ENCODE results near the gene RPF1. TPM values are rescaled to one million over a fixed set of nuclear protein-coding genes. Genes with fewer than 3 reads are reported as not detected.

Gene RPF1
- polyA plus RNA-seq, 2 of the 4 experiments (the other 2 are of a cell fraction) = 28.2 to 49.8 TPM

DNA sequence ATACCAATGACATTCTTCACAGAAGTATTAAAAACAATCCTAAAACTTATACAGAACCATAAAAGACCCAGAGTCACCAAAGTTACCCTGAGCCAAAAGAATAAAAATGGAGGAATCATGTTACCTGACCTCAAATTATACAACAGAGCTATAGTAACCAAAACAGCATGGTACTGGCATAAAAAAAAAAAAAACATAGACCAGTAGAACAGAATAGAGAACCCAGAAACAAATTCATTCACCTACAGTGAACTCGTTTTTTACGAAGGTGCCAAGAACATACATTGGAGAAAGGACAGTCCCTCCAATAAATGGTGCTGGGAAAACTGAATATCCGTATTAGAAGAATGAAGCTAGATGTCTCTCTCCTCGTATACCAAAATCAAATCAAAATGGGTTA, 30.0 kb downstream of the RPF1 start:
- H3K9me3 ChIP-seq = 0 out of 3 replicates have a peak, but pooled peaks cover 4% of the 10 kb centered on the region
- TF ChIP-seq SREBF2 (IDR thresholded peaks at IDR 0.05) (no peak), ZNF302 (CRISPR knock-in tag; IDR thresholded peaks at IDR 0.05) (no peak), POLR2A (IDR thresholded peaks at IDR 0.05; ENCODE audit: low read length) (no peak), HOXB5 (CRISPR knock-in tag; IDR thresholded peaks at IDR 0.05) (no peak), E2F6 (IDR thresholded peaks at IDR 0.05; ENCODE audit: borderline replicate concordance, low read depth) (no peak), MYC (IDR thresholded peaks at IDR 0.05; ENCODE audit: borderline replicate concordance, low read length) (no peak), RCOR1 (IDR thresholded peaks at IDR 0.05; ENCODE audit: low read depth, low read length) (no peak), FOSL2 (IDR thresholded peaks at IDR 0.05) (no peak), FOSL2 (CRISPR knock-in tag; IDR thresholded peaks at IDR 0.05) (no peak), RNF2 (IDR thresholded peaks at IDR 0.05; ENCODE audit: borderline replicate concordance, low read depth) (no peak), FOXS1 (CRISPR knock-in tag; IDR thresholded peaks at IDR 0.05) (no peak), REST (IDR thresholded peaks at IDR 0.05) (no peak), CHD4 (IDR thresholded peaks at IDR 0.05; ENCODE audit: borderline replicate concordance) (no peak), BHLHE40 (IDR thresholded peaks at IDR 0.05; ENCODE audit: low read depth, low read length) (no peak), NFE2L2 (conservative IDR thresholded peaks at IDR 0.05; ENCODE audit: low read length) (no peak), CEBPB (IDR thresholded peaks at IDR 0.05) (no peak), PHF8 (IDR thresholded peaks at IDR 0.05; ENCODE audit: borderline replicate concordance, low read depth) (no peak), NR3C1 (IDR thresholded peaks at IDR 0.05) (no peak)
- no peak for ATAC-seq
- no peak for DNase-seq (ENCODE audit: low read depth in 1 of 2, low spot score in 1 of 2)
- H3K4me2 ChIP-seq = no peak overlapping the region
- H3K27ac ChIP-seq = no peak overlapping the region
- POLR2A ChIA-PET = no interaction called here
- peaks cover 12% of the 10 kb centered on the region; the same call in 1 of the 3 replicates for H3K4me1 ChIP-seq
- no peak overlapping the region for H3K4me3 ChIP-seq
- WGBS (ENCODE audit: missing lambda C conversion rate) = 96% methylated on average over 4 of the region's 4 CpGs
- FAIRE-seq = no peak
- CTCF ChIA-PET = interaction anchor here (1.6 kb wide), 1 partner anchor 112 kb away, joined by 8 read pairs; no protein-coding TSS in a partner anchor

DNA sequence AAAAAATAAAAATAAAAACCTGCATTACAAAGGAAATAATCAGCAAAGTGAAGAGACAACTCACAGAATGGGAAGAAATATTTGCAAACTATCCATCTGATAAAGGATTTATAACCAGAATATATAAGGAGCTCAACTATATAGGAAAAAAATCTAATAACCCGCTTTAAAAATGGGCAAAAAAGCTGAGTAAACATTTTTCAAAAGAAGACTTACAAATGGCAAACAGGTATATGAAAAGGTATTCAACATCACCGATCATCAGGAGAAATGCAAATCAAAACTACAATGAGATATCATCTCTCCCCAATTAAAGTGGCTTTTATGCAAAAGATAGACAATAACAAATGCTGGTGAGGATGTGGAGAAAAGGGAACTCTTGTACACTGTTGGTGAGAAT, 31.1 kb downstream of the RPF1 start:
- Histone ChIP-seq H3K27ac (no peak overlapping the region), H3K4me3 (no peak overlapping the region), H3K4me1 (peaks cover 7% of the 10 kb centered on the region; the same call in 1 of the 3 replicates), H3K4me2 (no peak overlapping the region), H3K9me3 (0 out of 3 replicates have a peak, but pooled peaks cover 4% of the 10 kb centered on the region)
- TF ChIP-seq NR3C1 (IDR thresholded peaks at IDR 0.05) (no peak), FOSB (CRISPR knock-in tag; IDR thresholded peaks at IDR 0.05) (no peak), MAFK (IDR thresholded peaks at IDR 0.05; ENCODE audit: partially characterized antibody) (peak; percentile 65), CHD2 (IDR thresholded peaks at IDR 0.05; ENCODE audit: low read length, partially characterized antibody) (no peak), HOXB5 (CRISPR knock-in tag; IDR thresholded peaks at IDR 0.05) (no peak)
- ChIA-PET POLR2A (no interaction called here), CTCF (no interaction called here)
- DNase-seq (ENCODE audit: low read depth in 1 of 2, low spot score in 1 of 2) (no peak), ATAC-seq (no peak), FAIRE-seq (no peak)
- 88% methylated on average over 2 of the region's 2 CpGs for WGBS (ENCODE audit: missing lambda C conversion rate)

GRCh38 chr1:84510668-84511067, 31.6 kb downstream of the RPF1 start:
- ChIA-PET CTCF (no interaction called here), POLR2A (no interaction called here)
- Histone ChIP-seq H3K4me1 (peaks cover 7% of the 10 kb centered on the region; the same call in 1 of the 3 replicates), H3K4me2 (no peak overlapping the region), H3K4me3 (no peak overlapping the region), H3K27ac (no peak overlapping the region), H3K9me3 (0 out of 3 replicates have a peak, but pooled peaks cover 4% of the 10 kb centered on the region)
- DNase-seq (ENCODE audit: low read depth in 1 of 2, low spot score in 1 of 2) (no peak), FAIRE-seq (no peak), ATAC-seq (no peak)
- TF ChIP-seq MAFK (IDR thresholded peaks at IDR 0.05; ENCODE audit: partially characterized antibody) (no peak), EHF (CRISPR knock-in tag; IDR thresholded peaks at IDR 0.05) (no peak), GATA3 (IDR thresholded peaks at IDR 0.05; ENCODE audit: borderline replicate concordance) (no peak), FOSL2 (IDR thresholded peaks at IDR 0.05) (no peak), FOSL2 (CRISPR knock-in tag; IDR thresholded peaks at IDR 0.05) (no peak)
- TF ChIP-seq, protein P1, sequence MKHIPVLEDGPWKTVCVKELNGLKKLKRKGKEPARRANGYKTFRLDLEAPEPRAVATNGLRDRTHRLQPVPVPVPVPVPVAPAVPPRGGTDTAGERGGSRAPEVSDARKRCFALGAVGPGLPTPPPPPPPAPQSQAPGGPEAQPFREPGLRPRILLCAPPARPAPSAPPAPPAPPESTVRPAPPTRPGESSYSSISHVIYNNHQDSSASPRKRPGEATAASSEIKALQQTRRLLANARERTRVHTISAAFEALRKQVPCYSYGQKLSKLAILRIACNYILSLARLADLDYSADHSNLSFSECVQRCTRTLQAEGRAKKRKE (CRISPR knock-in tag; IDR thresholded peaks at IDR 0.05; ENCODE audit: low read depth) = no peak
- WGBS (ENCODE audit: missing lambda C conversion rate) = 92% methylated on average over 3 of the region's 3 CpGs
